HAP-1 (cell line): Measurements from ENCODE around the gene COX6A2.

Experiments used
- DNase-seq, 2 experiments: peaks; one replicate each; pipeline ENCODE4 v3.0.0-alpha.2; 2016 to 2020; ENCODE audit warnings: low spot score in 2 of 2
- H3K27me3 ChIP-seq: fragments of 250-450 bp; sonication (Bioruptor Pico); 2 replicates; pipeline ENCODE4 v1.5.1; 2020; ENCODE audit warnings: low read depth, mild to moderate bottlenecking, moderate library complexity
- H3K36me3 ChIP-seq: fragments of 250-450 bp; sonication (Bioruptor Pico); replicated peaks from 2 replicates; pipeline ENCODE4 v1.5.1; 2020; ENCODE audit warnings: mild to moderate bottlenecking
- H3K4me1 ChIP-seq: fragments of 250-450 bp; sonication (Bioruptor Pico); 2 replicates; pipeline ENCODE4 v1.5.1; 2020; ENCODE audit warnings: mild to moderate bottlenecking
- H3K4me3 ChIP-seq: fragments of 250-450 bp; sonication (Bioruptor Pico); 2 replicates; pipeline ENCODE4 v1.5.1; 2020; ENCODE audit warnings: mild to moderate bottlenecking, moderate library complexity
- H3K9me3 ChIP-seq: fragments of 250-450 bp; sonication (Bioruptor Pico); 2 replicates; pipeline ENCODE4 v1.5.1; 2020; ENCODE audit warnings: mild to moderate bottlenecking, moderate library complexity
- in situ Hi-C: fragments of 300-500 bp; cut with MboI; formaldehyde crosslinking; loops from 3 replicates; pipeline ENCODE4 v1.14.3; 2020; ENCODE audit warnings: low sequenced_read_pairs, inconsistent platforms, mixed read lengths

The COX6A2 gene

GRCh38 chr16:31400191-31400590 lies 28.0 kb downstream of the COX6A2 start:
- Histone ChIP-seq H3K9me3 (no peaks in the 10 kb centered on the region), H3K27me3 (no peaks in the 10 kb centered on the region), H3K4me3 (no peak overlapping the region), H3K36me3 (no peaks in the 10 kb centered on the region), H3K4me1 (no peaks in the 10 kb centered on the region)
- DNase-seq, result no peak
- in situ Hi-C loops, result no loop called here

- Histone ChIP-seq H3K4me1 (no peaks in the 10 kb centered on the region), H3K27me3 (no peaks in the 10 kb centered on the region), H3K4me3 (no peak overlapping the region), H3K9me3 (no peaks in the 10 kb centered on the region), H3K36me3 (no peaks in the 10 kb centered on the region)
- in situ Hi-C loops, result no loop called here
- no peak for DNase-seq
Observed at GRCh38 chr16:31397701-31398100, 30.5 kb downstream of the COX6A2 start.

DNA sequence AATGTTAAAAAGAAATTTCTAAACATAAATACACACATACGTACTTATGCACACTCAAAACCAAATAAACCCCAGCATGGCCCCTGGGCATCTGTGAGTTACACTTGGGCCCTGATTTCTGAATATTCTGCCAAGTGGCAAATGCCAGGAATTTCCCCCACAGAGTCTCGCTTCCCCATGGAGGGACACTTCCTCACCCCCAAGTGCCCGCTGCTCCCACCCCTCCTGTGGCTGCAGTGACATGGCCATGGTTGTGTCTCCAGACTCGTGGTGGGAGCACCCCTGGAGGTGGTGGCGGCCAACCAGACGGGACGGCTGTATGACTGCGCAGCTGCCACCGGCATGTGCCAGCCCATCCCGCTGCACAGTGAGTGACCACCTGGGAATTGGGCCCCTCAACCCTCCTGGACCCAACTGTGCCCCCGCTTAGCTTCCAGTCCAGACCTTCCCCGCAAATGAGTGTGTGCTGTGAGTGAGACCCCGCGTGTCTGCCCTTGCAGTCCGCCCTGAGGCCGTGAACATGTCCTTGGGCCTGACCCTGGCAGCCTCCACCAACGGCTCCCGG lies 31.0 kb downstream of the COX6A2 start:
- Histone ChIP-seq H3K36me3 (no peaks in the 10 kb centered on the region), H3K9me3 (no peaks in the 10 kb centered on the region), H3K27me3 (no peaks in the 10 kb centered on the region), H3K4me1 (no peaks in the 10 kb centered on the region), H3K4me3 (no peak overlapping the region)
- no peak for DNase-seq
- in situ Hi-C loops, result no loop called here

GRCh38 chr16:31395647-31396046 lies 32.5 kb downstream of the COX6A2 start:
- Histone ChIP-seq H3K4me3 (no peak overlapping the region), H3K27me3 (no peaks in the 10 kb centered on the region), H3K9me3 (no peaks in the 10 kb centered on the region), H3K36me3 (no peaks in the 10 kb centered on the region), H3K4me1 (no peaks in the 10 kb centered on the region)
- in situ Hi-C loops, result no loop called here
- no peak for DNase-seq

GRCh38 chr16:31393056-31393455 lies 35.1 kb downstream of the COX6A2 start, which contains the start of gene ITGAD:
ITGAD (plus strand) TSS chr16:31393335; CDS start chr16:31393361, 26 bp downstream.
- no peaks in the 10 kb centered on the region for H3K36me3 ChIP-seq
- H3K27me3 ChIP-seq, result no peaks in the 10 kb centered on the region; the same call in 1 of the 2 replicates
- DNase-seq, result no peak
- no peak within 1 kb of the TSS for H3K4me3 ChIP-seq
- no peaks in the 10 kb centered on the region for H3K9me3 ChIP-seq
- no peaks in the 10 kb centered on the region for H3K4me1 ChIP-seq
- in situ Hi-C loops, result no loop called here

GRCh38 chr16:31390504-31391041 lies 37.6 kb downstream of the COX6A2 start:
- in situ Hi-C loops, result no loop called here
- no peak overlapping the region for H3K4me3 ChIP-seq
- no peaks in the 10 kb centered on the region for H3K4me1 ChIP-seq
- no peaks in the 10 kb centered on the region for H3K36me3 ChIP-seq
- DNase-seq, result no peak
- no peaks in the 10 kb centered on the region; the same call in 1 of the 2 replicates for H3K27me3 ChIP-seq
- no peaks in the 10 kb centered on the region for H3K9me3 ChIP-seq

- no peaks in the 10 kb centered on the region; the same call in 1 of the 2 replicates for H3K27me3 ChIP-seq
- no peaks in the 10 kb centered on the region for H3K36me3 ChIP-seq
- H3K4me1 ChIP-seq, result no peaks in the 10 kb centered on the region
- no peak overlapping the region for H3K4me3 ChIP-seq
- no peaks in the 10 kb centered on the region for H3K9me3 ChIP-seq
- in situ Hi-C loops, result no loop called here
- no peak for DNase-seq
Observed at GRCh38 chr16:31388535-31388934, 39.6 kb downstream of the COX6A2 start.

- in situ Hi-C loops, result no loop called here
- Histone ChIP-seq H3K36me3 (no peaks in the 10 kb centered on the region), H3K9me3 (no peaks in the 10 kb centered on the region), H3K27me3 (no peaks in the 10 kb centered on the region; the same call in 1 of the 2 replicates), H3K4me1 (no peaks in the 10 kb centered on the region), H3K4me3 (no peak overlapping the region)
- no peak for DNase-seq
Observed at GRCh38 chr16:31386157-31386984, 41.8 kb downstream of the COX6A2 start.

DNA sequence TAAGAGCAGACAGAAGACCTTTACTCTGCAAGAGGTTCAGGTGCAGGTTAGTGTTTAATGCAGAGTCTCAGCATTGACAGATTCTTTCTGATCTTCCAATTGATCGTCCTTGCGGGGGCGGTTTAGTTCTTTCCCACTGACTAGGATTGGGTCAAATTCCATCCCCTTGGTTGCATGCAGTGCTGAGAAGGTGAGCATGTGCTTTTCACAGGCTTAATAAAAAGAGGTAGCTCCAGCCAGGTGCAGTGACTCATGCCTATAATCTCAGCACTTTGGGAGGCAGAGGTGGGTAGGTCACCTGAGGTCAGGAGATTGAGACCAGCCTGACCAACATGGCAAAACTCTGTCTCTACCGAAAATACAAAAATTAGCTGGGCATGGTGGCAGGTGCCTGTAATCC lies 42.5 kb downstream of the COX6A2 start:
- Histone ChIP-seq H3K9me3 (no peaks in the 10 kb centered on the region), H3K4me3 (no peak overlapping the region), H3K4me1 (no peaks in the 10 kb centered on the region), H3K36me3 (no peaks in the 10 kb centered on the region), H3K27me3 (no peaks in the 10 kb centered on the region; the same call in 1 of the 2 replicates)
- DNase-seq, result no peak
- in situ Hi-C loops, result no loop called here

GRCh38 chr16:31382485-31383161 lies 45.5 kb downstream of the COX6A2 start:
- in situ Hi-C loops, result no loop called here
- Histone ChIP-seq H3K4me1 (no peaks in the 10 kb centered on the region), H3K4me3 (no peak overlapping the region), H3K27me3 (no peaks in the 10 kb centered on the region), H3K36me3 (no peaks in the 10 kb centered on the region), H3K9me3 (no peaks in the 10 kb centered on the region)
- DNase-seq, result peak; percentile 20 to 78

DNA sequence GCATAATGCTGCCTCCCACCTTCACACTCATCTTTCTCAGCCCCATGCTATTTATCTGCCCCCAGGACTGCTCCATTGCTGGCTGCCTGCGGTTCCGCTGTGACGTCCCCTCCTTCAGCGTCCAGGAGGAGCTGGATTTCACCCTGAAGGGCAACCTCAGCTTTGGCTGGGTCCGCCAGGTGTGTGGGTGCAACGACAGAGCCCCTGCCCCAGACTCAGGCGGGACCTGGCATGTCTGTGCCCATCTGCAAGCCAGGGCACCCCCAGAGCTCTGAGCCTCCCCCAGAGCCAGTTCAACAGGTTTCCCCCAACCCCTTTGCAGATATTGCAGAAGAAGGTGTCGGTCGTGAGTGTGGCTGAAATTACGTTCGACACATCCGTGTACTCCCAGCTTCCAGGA lies 48.0 kb downstream of the COX6A2 start:
- in situ Hi-C loops, result no loop called here
- DNase-seq, result no peak
- H3K4me3 ChIP-seq, result no peak overlapping the region
- H3K4me1 ChIP-seq, result no peaks in the 10 kb centered on the region
- no peaks in the 10 kb centered on the region for H3K9me3 ChIP-seq
- H3K36me3 ChIP-seq, result no peaks in the 10 kb centered on the region
- H3K27me3 ChIP-seq, result no peaks in the 10 kb centered on the region
